OCI-LY7 (cell line): Measurements from ENCODE around the gene ASB8. TPM values are rescaled to one million over a fixed set of nuclear protein-coding genes. Genes with fewer than 3 reads are reported as not detected.

Experiments
- BruUV-seq: library from RNA; stranded (reverse); fragments of 400-500 nt; replicated peaks from 2 replicates; lab custom pipeline; 2021; lab: Mats Ljungman, UMichigan
- CTCF ChIA-PET: fragments of 300-600 bp; sonication (Branson Sonifier 250); formaldehyde crosslinking; loops from one replicate; lab custom pipeline; 2022; ENCODE audit warnings: antibody characterized with exemption; ENCODE audit not compliant: unreplicated experiment; lab: Charles Lee
- POLR2A ChIA-PET: fragments of 300-600 bp; sonication (Branson Sonifier 250); formaldehyde crosslinking; loops from one replicate; lab custom pipeline; 2022; ENCODE audit warnings: antibody characterized with exemption; lab: Charles Lee
- DNase-seq: peaks from one replicate; pipeline ENCODE4 v3.0.0-alpha.2; 2015; ENCODE audit warnings: low spot score
- H2AFZ ChIP-seq: fragments of 200-600 bp; sonication (generic), shearing (Covaris generic); 2 replicates; pipeline ENCODE4 v1.6.1; 2014; ENCODE audit warnings: mild to moderate bottlenecking, antibody characterized with exemption, low read length, moderate library complexity
- H3K27ac ChIP-seq: fragments of 200-600 bp; sonication (generic); 2 replicates; pipeline ENCODE4 v1.5.1; 2014; ENCODE audit warnings: mixed run types, low read depth, mild to moderate bottlenecking, moderate library complexity, low read length, inconsistent platforms; ENCODE audit not compliant: poor library complexity, severe bottlenecking
- H3K36me3 ChIP-seq: fragments of 200-600 bp; sonication (generic); 2 replicates; pipeline ENCODE4 v1.6.1; 2014; ENCODE audit warnings: mild to moderate bottlenecking, antibody characterized with exemption, low read length, moderate library complexity, mixed read lengths; ENCODE audit not compliant: insufficient read depth
- H3K4me1 ChIP-seq: fragments of 200-600 bp; sonication (generic); 2 replicates; pipeline ENCODE4 v1.5.1; 2014; ENCODE audit warnings: mild to moderate bottlenecking, low read length; ENCODE audit not compliant: insufficient read depth, poor library complexity, severe bottlenecking
- H3K4me2 ChIP-seq: fragments of 200-600 bp; sonication (generic); 2 replicates; pipeline ENCODE4 v1.6.1; 2014; ENCODE audit warnings: mild to moderate bottlenecking, low read length
- H3K4me3 ChIP-seq: fragments of 200-600 bp; sonication (generic); 2 replicates; pipeline ENCODE4 v1.5.1; 2014; ENCODE audit warnings: mild to moderate bottlenecking, low read depth, low read length; ENCODE audit not compliant: poor library complexity, severe bottlenecking
- H3K79me2 ChIP-seq: fragments of 200-600 bp; sonication (generic); 2 replicates; pipeline ENCODE4 v1.6.1; 2016; ENCODE audit warnings: low read depth, mild to moderate bottlenecking, low read length, moderate library complexity, mixed read lengths; ENCODE audit not compliant: insufficient read depth
- H3K9me2 ChIP-seq: fragments of 200-600 bp; sonication (generic); 2 replicates; pipeline ENCODE4 v1.6.1; 2016; ENCODE audit warnings: mild to moderate bottlenecking, low read length, mixed read lengths; ENCODE audit not compliant: insufficient read depth
- H3K9me3 ChIP-seq: fragments of 200-600 bp; sonication (generic); 2 replicates; pipeline ENCODE4 v1.6.1; 2014; ENCODE audit warnings: mild to moderate bottlenecking, mixed run types, low read length, mixed read lengths
- H4K20me1 ChIP-seq: fragments of 200-600 bp; sonication (generic); 2 replicates; pipeline ENCODE4 v1.6.1; 2014; ENCODE audit warnings: mild to moderate bottlenecking, antibody characterized with exemption, low read length, moderate library complexity, mixed read lengths; ENCODE audit not compliant: insufficient read depth
- EZH2phosphoT487 ChIP-seq: fragments of 200-600 bp; sonication (generic); IDR thresholded peaks from 2 replicates; pipeline ENCODE4 v1.6.1; 2018; ENCODE audit warnings: low read depth, borderline replicate concordance, mild to moderate bottlenecking, mixed run types, antibody characterized with exemption, low read length, moderate library complexity, mixed read lengths
- intact Hi-C: fragments of 100-400 bp; cut with micrococcal nuclease; formaldehyde crosslinking; loops from one replicate; pipeline ENCODE4 v1.10.0; 2022; ENCODE audit not compliant: unreplicated experiment
- total RNA-seq, 2 experiments: library from RNA; depleted of rRNA in 1 of 2; stranded (reverse); fragments of >200 nt in 1 of 2; shearing (Covaris generic) in 1 of 2; gene quantifications; 2 replicates each; pipeline ENCODE4 v1.2.3, GENCODE V29; 2014 to 2022
- TF ChIP-seq, protein P1 (sequence below): fragments of 200-600 bp; sonication (generic); conservative IDR thresholded peaks from 2 replicates; pipeline ENCODE4 v1.5.1; 2014; ENCODE audit warnings: mild to moderate bottlenecking, antibody characterized with exemption, low read length, moderate library complexity, mixed read lengths

Gene ASB8
- total RNA-seq, 2 experiments from 2014 or later: 26.6 to 41.5 TPM

- ChIA-PET CTCF (no interaction called here), POLR2A (interaction anchor here (0.6 kb wide), 1 partner anchor 221 kb away, joined by 3 read pairs; no protein-coding TSS in a partner anchor)
- no peak overlapping the region for H2AFZ ChIP-seq
- H3K27ac ChIP-seq: no peak overlapping the region
- H3K36me3 ChIP-seq: no peaks in the 10 kb centered on the region
- no peaks in the 10 kb centered on the region for H3K9me2 ChIP-seq
- peaks cover 8% of the 10 kb centered on the region for H3K4me1 ChIP-seq
- no peak overlapping the region for H3K4me3 ChIP-seq
- H3K9me3 ChIP-seq: no peaks in the 10 kb centered on the region
- TF ChIP-seq, protein P1, sequence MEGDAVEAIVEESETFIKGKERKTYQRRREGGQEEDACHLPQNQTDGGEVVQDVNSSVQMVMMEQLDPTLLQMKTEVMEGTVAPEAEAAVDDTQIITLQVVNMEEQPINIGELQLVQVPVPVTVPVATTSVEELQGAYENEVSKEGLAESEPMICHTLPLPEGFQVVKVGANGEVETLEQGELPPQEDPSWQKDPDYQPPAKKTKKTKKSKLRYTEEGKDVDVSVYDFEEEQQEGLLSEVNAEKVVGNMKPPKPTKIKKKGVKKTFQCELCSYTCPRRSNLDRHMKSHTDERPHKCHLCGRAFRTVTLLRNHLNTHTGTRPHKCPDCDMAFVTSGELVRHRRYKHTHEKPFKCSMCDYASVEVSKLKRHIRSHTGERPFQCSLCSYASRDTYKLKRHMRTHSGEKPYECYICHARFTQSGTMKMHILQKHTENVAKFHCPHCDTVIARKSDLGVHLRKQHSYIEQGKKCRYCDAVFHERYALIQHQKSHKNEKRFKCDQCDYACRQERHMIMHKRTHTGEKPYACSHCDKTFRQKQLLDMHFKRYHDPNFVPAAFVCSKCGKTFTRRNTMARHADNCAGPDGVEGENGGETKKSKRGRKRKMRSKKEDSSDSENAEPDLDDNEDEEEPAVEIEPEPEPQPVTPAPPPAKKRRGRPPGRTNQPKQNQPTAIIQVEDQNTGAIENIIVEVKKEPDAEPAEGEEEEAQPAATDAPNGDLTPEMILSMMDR: no peak
- TF ChIP-seq EZH2phosphoT487: no peak
- no peaks in the 10 kb centered on the region for H3K79me2 ChIP-seq
- H4K20me1 ChIP-seq: no peaks in the 10 kb centered on the region
- no peak for DNase-seq
- BruUV-seq: no TSS peak
- intact Hi-C loops: no loop called here
- H3K4me2 ChIP-seq: no peak overlapping the region
These were observed 28.0 kb upstream of the ASB8 start for GRCh38 chr12:48185181-48185919.

DNA sequence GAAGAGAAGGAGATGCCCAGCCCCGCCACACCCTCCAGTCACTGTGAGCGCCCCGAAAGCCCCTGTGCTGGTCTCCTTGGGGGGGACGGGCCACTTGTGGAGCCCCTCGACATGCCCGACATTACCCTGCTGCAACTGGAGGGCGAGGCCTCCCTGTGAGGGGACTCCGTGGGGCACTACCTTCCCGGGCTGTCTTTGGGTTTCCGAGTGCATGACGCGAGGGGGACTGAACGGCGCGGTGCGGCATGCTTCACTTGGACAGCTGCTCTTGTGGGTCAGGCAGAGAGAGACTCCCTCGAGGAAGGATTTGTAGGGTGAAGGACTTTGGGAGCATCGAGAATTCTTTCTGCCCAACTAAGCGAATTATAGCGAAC, 27.2 kb upstream of the ASB8 start:
- TF ChIP-seq, protein P1: no peak
- TF ChIP-seq EZH2phosphoT487: no peak
- intact Hi-C loops: loop anchor here (5.0 kb wide), 1 partner anchor 433 kb away; no protein-coding TSS in a partner anchor
- H2AFZ ChIP-seq: no peak overlapping the region
- no peaks in the 10 kb centered on the region for H3K9me3 ChIP-seq
- H3K9me2 ChIP-seq: no peaks in the 10 kb centered on the region
- CTCF ChIA-PET: no interaction called here
- DNase-seq: no peak
- no peaks in the 10 kb centered on the region for H3K36me3 ChIP-seq
- H3K4me1 ChIP-seq: peaks cover 8% of the 10 kb centered on the region
- no TSS peak for BruUV-seq
- H3K4me2 ChIP-seq: no peak overlapping the region
- no peak overlapping the region for H3K4me3 ChIP-seq
- no peaks in the 10 kb centered on the region for H4K20me1 ChIP-seq
- H3K79me2 ChIP-seq: no peaks in the 10 kb centered on the region
- no peak overlapping the region for H3K27ac ChIP-seq
- POLR2A ChIA-PET: interaction anchor here (0.5 kb wide), 1 partner anchor 28 kb away, joined by 7 read pairs; no protein-coding TSS in a partner anchor
